LNCAP (cell line): ENCODE data around the gene MKNK2.

Experiments
- TF ChIP-seq, protein P1 (sequence below): fragments of 450-650 bp; IDR thresholded peaks from 2 replicates; pipeline ENCODE4 v1.5.1; 2017; ENCODE audit warnings: mild to moderate bottlenecking

Gene MKNK2

GRCh38 chr19:2055931-2056836 is 5.1 kb upstream of the MKNK2 start:
- TF ChIP-seq, protein P1, sequence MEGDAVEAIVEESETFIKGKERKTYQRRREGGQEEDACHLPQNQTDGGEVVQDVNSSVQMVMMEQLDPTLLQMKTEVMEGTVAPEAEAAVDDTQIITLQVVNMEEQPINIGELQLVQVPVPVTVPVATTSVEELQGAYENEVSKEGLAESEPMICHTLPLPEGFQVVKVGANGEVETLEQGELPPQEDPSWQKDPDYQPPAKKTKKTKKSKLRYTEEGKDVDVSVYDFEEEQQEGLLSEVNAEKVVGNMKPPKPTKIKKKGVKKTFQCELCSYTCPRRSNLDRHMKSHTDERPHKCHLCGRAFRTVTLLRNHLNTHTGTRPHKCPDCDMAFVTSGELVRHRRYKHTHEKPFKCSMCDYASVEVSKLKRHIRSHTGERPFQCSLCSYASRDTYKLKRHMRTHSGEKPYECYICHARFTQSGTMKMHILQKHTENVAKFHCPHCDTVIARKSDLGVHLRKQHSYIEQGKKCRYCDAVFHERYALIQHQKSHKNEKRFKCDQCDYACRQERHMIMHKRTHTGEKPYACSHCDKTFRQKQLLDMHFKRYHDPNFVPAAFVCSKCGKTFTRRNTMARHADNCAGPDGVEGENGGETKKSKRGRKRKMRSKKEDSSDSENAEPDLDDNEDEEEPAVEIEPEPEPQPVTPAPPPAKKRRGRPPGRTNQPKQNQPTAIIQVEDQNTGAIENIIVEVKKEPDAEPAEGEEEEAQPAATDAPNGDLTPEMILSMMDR = no peak

DNA sequence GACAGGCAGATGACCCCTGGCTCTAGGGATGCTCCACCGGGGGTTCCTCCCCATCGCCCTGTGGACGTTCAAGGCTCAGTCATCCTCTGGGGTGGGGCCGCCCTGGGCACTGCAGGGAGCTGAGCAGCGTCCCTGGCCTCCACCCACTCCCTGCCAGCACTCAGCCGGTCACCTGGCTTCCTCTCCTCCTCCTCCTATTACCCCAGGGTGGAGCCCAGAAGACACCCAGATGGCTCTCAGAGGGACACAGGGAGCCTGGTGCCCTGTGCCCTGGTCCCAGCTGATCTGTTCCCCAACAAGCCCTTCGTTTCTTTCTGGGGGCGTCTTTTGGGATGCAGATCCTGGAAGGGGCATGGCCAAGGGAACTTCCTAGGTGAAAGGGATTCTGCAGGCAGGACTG is 3.7 kb upstream of the MKNK2 start:
- TF ChIP-seq, protein P1 = no peak

GRCh38 chr19:2053601-2054389 is 2.8 kb upstream of the MKNK2 start:
- TF ChIP-seq, protein P1 = no peak

DNA sequence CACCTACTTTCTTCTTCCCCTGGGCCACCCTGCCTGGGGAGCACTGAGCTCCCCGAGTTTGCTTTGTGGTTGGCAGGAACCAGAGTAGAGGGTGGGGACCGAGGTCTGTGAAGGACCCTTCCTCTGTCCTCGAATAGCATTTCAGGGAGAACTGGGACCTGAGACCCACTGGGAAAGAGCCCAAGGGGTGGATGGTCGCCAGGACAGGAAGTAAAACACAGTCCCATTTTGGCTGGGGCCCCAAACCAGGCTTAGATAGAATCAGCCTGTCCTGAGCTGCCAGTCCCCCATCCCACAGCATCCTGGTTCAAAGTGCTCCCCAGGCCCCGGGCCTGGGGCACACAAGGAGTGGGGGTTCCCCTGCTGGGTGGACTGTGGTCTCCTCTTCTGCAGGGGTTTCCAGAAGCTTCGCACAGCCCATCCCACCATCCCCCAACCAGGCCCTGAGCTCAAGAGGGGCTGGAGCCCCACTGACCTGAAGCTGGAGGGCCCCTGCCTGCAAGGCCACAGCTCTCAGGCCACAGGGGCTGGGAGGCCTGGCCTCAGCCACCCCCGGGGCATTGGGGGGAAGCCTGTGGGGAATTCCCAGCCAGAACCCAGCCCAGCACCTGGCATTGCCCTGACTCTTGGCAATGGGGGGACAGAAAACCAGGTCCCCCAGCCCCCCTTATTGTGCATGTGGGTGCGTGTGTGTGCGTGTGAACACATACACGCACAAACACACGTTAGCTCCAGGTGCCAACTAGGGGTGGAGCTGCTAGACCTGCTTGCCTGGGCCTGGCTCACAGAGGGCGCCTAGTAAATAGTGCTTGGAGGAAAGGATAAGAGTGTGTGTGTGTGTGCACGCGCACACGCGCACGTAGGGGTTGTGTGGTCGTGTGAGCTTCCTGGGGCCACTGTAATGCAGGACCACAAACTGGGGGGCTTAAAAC is 995 bp upstream of the MKNK2 start:
- TF ChIP-seq, protein P1 = no peak

- TF ChIP-seq, protein P1 = no peak
Observed at GRCh38 chr19:2050349-2050990, 574 bp downstream of the MKNK2 start.

- TF ChIP-seq, protein P1 = no peak
Observed at GRCh38 chr19:2049741-2050348, 1.2 kb downstream of the MKNK2 start.
